GM18517 (cell line): ENCODE data around the gene CHRNA1.

ENCODE experiments used
- ATAC-seq: cut with Tn5 transposase; IDR thresholded peaks from one replicate; pipeline ENCODE4 v1.9.1; 2021; ENCODE audit warnings: mild to moderate bottlenecking, moderate library complexity; ENCODE audit not compliant: unreplicated experiment

The CHRNA1 gene

GRCh38 chr2:174764280-174765255, at the start of gene CHRNA1:
Gene CHRNA1 (minus strand): TSS chr2:174764472. CDS start chr2:174764394, 78 bp downstream.
- no peak for ATAC-seq

GRCh38 chr2:174812037-174812436, 47.8 kb upstream of the CHRNA1 start:
- ATAC-seq, result no peak

GRCh38 chr2:174807931-174808330, 43.7 kb upstream of the CHRNA1 start:
- no peak for ATAC-seq

- no peak for ATAC-seq
Measured at GRCh38 chr2:174805803-174806202, 41.5 kb upstream of the CHRNA1 start.

- no peak for ATAC-seq
Measured at GRCh38 chr2:174802459-174802858, 38.2 kb upstream of the CHRNA1 start.

- ATAC-seq, result no peak
Measured at GRCh38 chr2:174800436-174801205, 36.3 kb upstream of the CHRNA1 start.

- ATAC-seq, result no peak
Measured at GRCh38 chr2:174798801-174799200, 34.5 kb upstream of the CHRNA1 start.

- no peak for ATAC-seq
Measured at GRCh38 chr2:174797781-174798276, 33.6 kb upstream of the CHRNA1 start.

- ATAC-seq, result no peak
Measured at GRCh38 chr2:174796319-174796771, 32.1 kb upstream of the CHRNA1 start.

- no peak for ATAC-seq
Measured at GRCh38 chr2:174794851-174795374, 30.6 kb upstream of the CHRNA1 start.

- no peak for ATAC-seq
Measured at GRCh38 chr2:174792309-174793025, 28.2 kb upstream of the CHRNA1 start.

- no peak for ATAC-seq
Measured at GRCh38 chr2:174791746-174792280, 27.5 kb upstream of the CHRNA1 start.

GRCh38 chr2:174791020-174791419, 26.7 kb upstream of the CHRNA1 start:
- ATAC-seq, result no peak

- ATAC-seq, result no peak
Measured at GRCh38 chr2:174789001-174789400, 24.7 kb upstream of the CHRNA1 start.

- ATAC-seq, result no peak
Measured at GRCh38 chr2:174788291-174788929, 24.1 kb upstream of the CHRNA1 start.

GRCh38 chr2:174787487-174788205, 23.4 kb upstream of the CHRNA1 start:
- no peak for ATAC-seq

- ATAC-seq, result no peak
Measured at GRCh38 chr2:174786066-174786725, 21.9 kb upstream of the CHRNA1 start.

GRCh38 chr2:174785481-174785880, 21.2 kb upstream of the CHRNA1 start:
- ATAC-seq, result no peak

- no peak for ATAC-seq
Measured at GRCh38 chr2:174784909-174785308, 20.6 kb upstream of the CHRNA1 start.
